GM12892 (cell line): Measurements from ENCODE around the gene CD80.

Experiments
- POLR2A ChIP-seq: IDR thresholded peaks from 2 replicates; pipeline ENCODE4 v1.6.1; 2011; ENCODE audit warnings: low read depth, low read length, control low read depth
- POLR2AphosphoS5 ChIP-seq: IDR thresholded peaks from 2 replicates; pipeline ENCODE4 v1.6.1; 2011; ENCODE audit warnings: low read depth, low read length, control low read depth

DNA sequence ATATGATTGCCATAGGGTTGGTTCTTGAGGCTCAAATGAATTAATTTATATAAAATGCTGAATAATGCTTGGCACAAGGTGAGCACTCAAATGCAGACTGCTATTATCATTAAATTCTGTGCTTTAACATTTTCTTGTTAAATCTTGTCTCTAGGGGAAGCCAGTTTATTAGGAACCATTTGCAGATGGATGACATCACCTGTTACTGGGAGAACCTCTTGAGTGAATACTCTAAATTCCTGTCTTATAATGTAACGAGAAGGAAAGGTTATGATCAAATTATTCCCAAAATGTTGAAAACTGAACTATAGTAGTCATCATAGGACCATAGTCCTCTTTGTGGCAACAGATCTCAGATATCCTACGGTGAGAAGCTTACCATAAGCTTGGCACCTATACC, 67.3 kb downstream of the CD80 start:
- TF ChIP-seq POLR2AphosphoS5 (no peak), POLR2A (no peak)
